Keratinocyte (primary cell): ENCODE results near the gene CYCS.

Experiments
- EZH2 ChIP-seq: IDR thresholded peaks from one replicate; pipeline ENCODE4 v1.6.1; 2012; ENCODE audit warnings: inconsistent platforms, mild to moderate bottlenecking, low read length, moderate library complexity
- TF ChIP-seq, protein P1 (sequence below), 3 experiments: IDR thresholded peaks in 1 of 3; conservative IDR thresholded peaks in 1 of 3; optimal IDR thresholded peaks in 1 of 3; 2 replicates in 2 of 3; 3 replicates in 1 of 3; pipeline versions ENCODE3 to v1.5.1; 2011; ENCODE audit warnings: low read length in 3 of 3, mild to moderate bottlenecking in 3 of 3, moderate library complexity in 2 of 3, control low read depth in 1 of 3, inconsistent platforms in 1 of 3; ENCODE audit not compliant: insufficient read depth in 2 of 3; ENCODE audit errors: extremely low read depth in 1 of 3

- TF ChIP-seq, protein P1, sequence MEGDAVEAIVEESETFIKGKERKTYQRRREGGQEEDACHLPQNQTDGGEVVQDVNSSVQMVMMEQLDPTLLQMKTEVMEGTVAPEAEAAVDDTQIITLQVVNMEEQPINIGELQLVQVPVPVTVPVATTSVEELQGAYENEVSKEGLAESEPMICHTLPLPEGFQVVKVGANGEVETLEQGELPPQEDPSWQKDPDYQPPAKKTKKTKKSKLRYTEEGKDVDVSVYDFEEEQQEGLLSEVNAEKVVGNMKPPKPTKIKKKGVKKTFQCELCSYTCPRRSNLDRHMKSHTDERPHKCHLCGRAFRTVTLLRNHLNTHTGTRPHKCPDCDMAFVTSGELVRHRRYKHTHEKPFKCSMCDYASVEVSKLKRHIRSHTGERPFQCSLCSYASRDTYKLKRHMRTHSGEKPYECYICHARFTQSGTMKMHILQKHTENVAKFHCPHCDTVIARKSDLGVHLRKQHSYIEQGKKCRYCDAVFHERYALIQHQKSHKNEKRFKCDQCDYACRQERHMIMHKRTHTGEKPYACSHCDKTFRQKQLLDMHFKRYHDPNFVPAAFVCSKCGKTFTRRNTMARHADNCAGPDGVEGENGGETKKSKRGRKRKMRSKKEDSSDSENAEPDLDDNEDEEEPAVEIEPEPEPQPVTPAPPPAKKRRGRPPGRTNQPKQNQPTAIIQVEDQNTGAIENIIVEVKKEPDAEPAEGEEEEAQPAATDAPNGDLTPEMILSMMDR (optimal IDR thresholded peaks at IDR 0.05 in 1 of 3, IDR thresholded peaks at IDR 0.05 in 1 of 3, conservative IDR thresholded peaks at IDR 0.05 in 1 of 3; ENCODE audit: extremely low read depth in 1 of 3, insufficient read depth in 2 of 3, low read length in 3 of 3): no peak
- no peak for TF ChIP-seq EZH2
Measured at GRCh38 chr7:25148772-25149575, 23.9 kb upstream of the CYCS start.
